GM12874 (cell line): Measurements from ENCODE around the gene CNTNAP2.

ENCODE experiments used
- TF ChIP-seq, protein P1 (sequence below): IDR thresholded peaks from 2 replicates; pipeline ENCODE4 v1.5.1; 2011; ENCODE audit warnings: low read depth, mild to moderate bottlenecking, control low read depth, low read length, moderate library complexity; ENCODE audit not compliant: insufficient read depth

CNTNAP2 gene

DNA sequence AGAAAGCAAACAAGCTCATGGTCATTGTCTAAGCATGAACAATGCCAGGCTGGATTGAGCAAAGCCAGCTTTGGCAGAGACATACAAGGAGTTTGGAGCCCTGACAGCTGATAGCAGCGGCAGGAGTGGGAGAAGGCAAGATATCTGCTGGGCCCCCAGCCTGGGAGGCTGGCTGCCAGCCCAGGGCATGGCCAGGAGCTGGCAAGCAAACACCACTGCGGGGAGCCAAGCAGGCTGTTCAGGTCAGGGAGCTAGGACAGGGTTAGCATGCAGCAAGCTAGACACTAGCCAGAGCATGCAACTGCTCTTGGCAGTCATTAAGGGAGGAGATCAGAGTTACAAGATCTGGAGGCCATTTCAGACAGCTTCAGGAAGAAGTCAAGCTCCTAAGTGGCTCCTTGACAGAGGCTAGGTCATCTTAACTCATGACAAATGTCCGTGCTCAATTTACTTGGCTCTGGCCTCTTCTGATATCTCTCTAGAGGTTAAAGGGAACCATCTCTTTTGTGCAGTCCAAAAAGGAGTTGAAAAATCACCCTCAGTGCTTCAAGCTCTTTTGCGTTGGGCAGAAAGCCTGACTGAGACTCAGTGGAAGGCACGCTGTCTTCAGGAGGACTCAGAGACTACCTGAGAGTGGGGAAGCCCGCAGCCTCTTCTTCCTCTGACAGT, 2037.1 kb downstream of the CNTNAP2 start:
- TF ChIP-seq, protein P1, sequence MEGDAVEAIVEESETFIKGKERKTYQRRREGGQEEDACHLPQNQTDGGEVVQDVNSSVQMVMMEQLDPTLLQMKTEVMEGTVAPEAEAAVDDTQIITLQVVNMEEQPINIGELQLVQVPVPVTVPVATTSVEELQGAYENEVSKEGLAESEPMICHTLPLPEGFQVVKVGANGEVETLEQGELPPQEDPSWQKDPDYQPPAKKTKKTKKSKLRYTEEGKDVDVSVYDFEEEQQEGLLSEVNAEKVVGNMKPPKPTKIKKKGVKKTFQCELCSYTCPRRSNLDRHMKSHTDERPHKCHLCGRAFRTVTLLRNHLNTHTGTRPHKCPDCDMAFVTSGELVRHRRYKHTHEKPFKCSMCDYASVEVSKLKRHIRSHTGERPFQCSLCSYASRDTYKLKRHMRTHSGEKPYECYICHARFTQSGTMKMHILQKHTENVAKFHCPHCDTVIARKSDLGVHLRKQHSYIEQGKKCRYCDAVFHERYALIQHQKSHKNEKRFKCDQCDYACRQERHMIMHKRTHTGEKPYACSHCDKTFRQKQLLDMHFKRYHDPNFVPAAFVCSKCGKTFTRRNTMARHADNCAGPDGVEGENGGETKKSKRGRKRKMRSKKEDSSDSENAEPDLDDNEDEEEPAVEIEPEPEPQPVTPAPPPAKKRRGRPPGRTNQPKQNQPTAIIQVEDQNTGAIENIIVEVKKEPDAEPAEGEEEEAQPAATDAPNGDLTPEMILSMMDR = no peak

DNA sequence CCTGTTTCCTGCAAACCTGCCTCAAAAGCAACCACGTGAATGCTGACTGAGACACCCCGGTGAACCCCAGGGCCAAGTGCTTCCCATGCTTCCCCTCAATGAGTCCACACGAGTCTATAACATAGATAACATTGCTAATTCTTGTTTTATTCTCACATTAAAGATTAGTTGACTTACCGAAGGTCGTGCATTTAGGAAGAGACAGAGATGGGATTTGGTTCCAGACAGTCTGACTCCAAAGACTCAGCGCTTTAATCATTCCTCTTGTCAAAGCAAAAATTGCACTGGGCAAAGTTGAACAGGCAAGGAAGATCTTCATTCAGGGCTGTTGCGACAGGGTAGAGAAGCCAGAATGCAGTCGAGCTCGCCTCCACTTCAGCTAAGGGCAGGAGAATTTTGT, 2038.4 kb downstream of the CNTNAP2 start:
- TF ChIP-seq, protein P1 = no peak

DNA sequence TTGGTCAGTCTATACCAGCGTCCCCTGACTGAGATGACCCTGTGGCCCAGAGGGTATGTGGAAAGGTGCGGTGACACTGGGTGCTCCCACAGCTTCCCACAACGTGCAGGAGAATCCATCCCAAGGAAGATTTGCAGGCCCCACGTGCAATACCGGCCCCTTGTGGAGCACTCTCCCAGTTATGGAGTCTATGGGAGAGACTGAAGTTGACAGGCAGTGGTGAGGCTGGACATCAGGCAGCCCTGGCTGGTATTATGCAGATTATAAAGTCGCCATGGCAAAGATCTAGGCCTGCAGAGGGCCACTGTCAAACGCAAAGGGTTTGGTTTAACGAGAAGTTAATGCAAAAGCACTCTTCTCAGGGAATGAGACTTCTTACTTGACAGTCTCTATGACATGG, 2039.2 kb downstream of the CNTNAP2 start:
- TF ChIP-seq, protein P1 = no peak

DNA sequence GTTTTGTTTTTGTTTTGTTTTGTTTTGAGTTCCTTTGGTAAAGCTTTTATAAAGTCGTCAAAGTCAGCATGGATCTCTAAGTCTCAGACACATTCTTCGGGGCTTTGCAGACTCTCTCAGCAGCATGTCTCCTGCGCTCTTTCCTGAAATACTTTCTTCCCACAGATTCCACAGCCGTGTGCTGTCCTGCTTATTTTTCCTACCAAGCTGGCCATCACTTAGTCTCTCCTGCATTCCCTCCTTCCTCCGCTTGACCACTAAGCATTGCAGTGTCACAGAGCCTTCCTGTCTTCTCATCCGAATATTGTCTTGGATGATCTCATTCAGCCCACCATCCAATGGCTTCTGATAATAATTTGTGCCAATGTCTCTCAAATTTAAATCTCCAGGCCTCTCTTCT, 2039.6 kb downstream of the CNTNAP2 start:
- TF ChIP-seq, protein P1 = no peak

DNA sequence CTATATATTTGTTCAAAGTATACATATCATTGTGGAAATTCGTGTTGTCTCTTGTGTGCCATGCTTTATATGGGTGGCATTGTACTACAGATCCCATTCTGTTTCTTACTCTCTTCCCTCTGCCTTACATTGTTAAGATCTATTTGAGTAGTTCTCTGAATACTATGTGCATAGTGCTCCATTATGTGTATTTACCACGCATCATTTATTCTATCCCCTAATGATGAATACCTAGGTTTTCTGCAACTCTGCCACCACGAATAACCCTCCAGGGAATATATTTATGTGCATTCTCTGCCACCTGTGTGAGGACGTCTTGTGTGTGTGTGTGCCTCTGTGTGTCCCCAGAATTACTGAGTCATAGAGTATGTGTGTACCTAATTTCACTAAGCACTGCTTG, 2042.7 kb downstream of the CNTNAP2 start:
- TF ChIP-seq, protein P1 = no peak

DNA sequence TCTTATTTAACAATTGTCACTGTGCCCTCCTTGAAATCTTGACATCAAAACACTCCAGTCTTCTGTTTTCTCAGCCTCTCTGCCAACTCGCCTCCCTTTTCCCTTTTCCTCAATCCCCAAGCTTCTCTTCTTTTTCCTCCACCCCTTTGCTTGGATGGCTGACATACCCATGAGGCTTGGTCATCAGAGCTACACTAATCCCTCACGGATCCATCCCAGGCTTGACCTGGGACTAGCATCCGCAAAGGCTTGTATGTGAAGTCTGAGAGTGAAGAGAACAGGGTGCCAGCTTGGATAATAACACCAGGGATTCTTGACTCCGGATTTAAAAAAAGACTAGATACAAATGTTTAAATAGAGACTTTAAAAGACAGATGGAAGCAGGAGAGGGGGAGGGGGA, 2045.2 kb downstream of the CNTNAP2 start:
- TF ChIP-seq, protein P1 = no peak

DNA sequence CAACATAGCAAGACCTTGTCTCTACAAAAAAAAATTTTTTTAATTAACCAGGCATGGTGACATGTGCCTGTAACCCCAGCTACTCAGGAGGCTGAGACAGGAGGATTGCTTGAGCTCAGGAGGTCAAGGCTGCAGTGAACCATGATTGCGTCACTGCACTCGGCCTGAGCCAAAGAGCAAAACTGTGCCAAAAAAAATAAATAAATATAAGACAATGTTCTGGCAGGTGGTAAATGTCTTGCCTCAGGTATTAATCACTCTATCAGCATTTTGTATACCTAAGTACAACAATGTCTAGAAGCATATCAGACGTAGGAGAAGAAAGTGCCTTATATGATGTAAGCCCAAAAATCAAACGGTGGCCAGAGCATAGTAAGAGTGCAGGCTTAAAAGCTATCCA, 2046.2 kb downstream of the CNTNAP2 start:
- TF ChIP-seq, protein P1 = no peak

DNA sequence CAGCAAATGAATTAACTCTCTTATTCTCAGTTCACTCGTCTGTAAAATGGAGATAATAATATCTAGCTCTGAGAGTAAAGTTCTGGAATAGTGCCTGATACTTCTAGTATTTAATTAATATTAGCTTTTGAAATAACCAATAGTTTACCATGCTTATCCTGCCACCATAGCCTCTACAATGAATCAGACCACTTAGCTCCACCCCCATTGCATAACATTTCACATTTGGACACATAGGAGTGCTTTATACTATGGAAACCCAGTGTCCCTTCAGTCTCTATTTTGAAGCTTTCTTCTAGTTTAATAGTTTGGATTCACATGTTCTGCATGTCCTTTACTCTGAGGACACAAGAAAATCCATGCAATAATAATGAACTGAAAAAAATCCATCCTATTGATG, 2046.6 kb downstream of the CNTNAP2 start:
- TF ChIP-seq, protein P1 = no peak
